K562 (cell line): ENCODE data around the gene EVI5L. TPM values are rescaled to one million over a fixed set of nuclear protein-coding genes. Genes with fewer than 3 reads are reported as not detected.

ENCODE experiments used
- CBFB ChIP-seq: sonication (generic); formaldehyde crosslinking; IDR thresholded peaks from 2 replicates; pipeline ENCODE4 v1.4.0; 2020; ENCODE audit warnings: mild to moderate bottlenecking, missing genetic modification reagents
- GABPB1 ChIP-seq: sonication (generic); formaldehyde crosslinking; IDR thresholded peaks from 2 replicates; pipeline ENCODE4 v1.8.0; 2022; ENCODE audit warnings: mild to moderate bottlenecking, missing genetic modification reagents
- HDAC2 ChIP-seq: fragments of 450-650 bp; IDR thresholded peaks from 2 replicates; pipeline ENCODE4 v1.6.1; 2016; ENCODE audit warnings: mild to moderate bottlenecking
- HNRNPLL ChIP-seq: fragments of 200-400 bp; formaldehyde crosslinking; IDR thresholded peaks from 2 replicates; pipeline ENCODE4 v1.6.1; 2017; ENCODE audit warnings: low read length, low read depth, mild to moderate bottlenecking; ENCODE audit not compliant: poor library complexity, severe bottlenecking
- MCM3 ChIP-seq: fragments of 450-650 bp; IDR thresholded peaks from 2 replicates; pipeline ENCODE4 v1.6.1; 2016
- NELFE ChIP-seq: IDR thresholded peaks from 2 replicates; pipeline ENCODE4 v1.6.1; 2011; ENCODE audit warnings: mild to moderate bottlenecking; ENCODE audit not compliant: insufficient read depth, insufficient read length
- RBBP5 ChIP-seq: fragments of 200-600 bp; sonication (generic); IDR thresholded peaks from 2 replicates; pipeline ENCODE4 v1.6.1; 2012; ENCODE audit warnings: borderline replicate concordance, mild to moderate bottlenecking, low read length, control low read depth, inconsistent platforms; ENCODE audit not compliant: insufficient read depth, poor library complexity, severe bottlenecking
- SRF ChIP-seq, 2 experiments: fragments of 250-450, 450-650 bp in 1 of 2; sonication (Bioruptor Pico) in 1 of 2; sonication (generic) in 1 of 2; formaldehyde crosslinking; IDR thresholded peaks; 2 replicates each; pipeline versions ENCODE4 v1.5.0 to v1.5.1; 2020 to 2022; ENCODE audit warnings: mild to moderate bottlenecking in 1 of 2, missing genetic modification reagents in 1 of 2
- ZBTB1 ChIP-seq: sonication (generic); formaldehyde crosslinking; IDR thresholded peaks from 2 replicates; pipeline ENCODE4 v1.8.1; 2023; ENCODE audit warnings: missing genetic modification reagents, low read depth, mild to moderate bottlenecking, borderline replicate concordance
- ZNF224 ChIP-seq: sonication (generic); formaldehyde crosslinking; IDR thresholded peaks from 2 replicates; pipeline ENCODE4 v1.8.0; 2022; ENCODE audit warnings: mild to moderate bottlenecking, missing genetic modification reagents
- ZNF561 ChIP-seq: fragments of 450-650 bp; formaldehyde crosslinking; conservative IDR thresholded peaks from 2 replicates; pipeline ENCODE4 v1.4.0; 2020; ENCODE audit warnings: mild to moderate bottlenecking, moderate library complexity
- ZNF584 ChIP-seq: fragments of 200-800 bp; sonication (Bioruptor generic); IDR thresholded peaks from 2 replicates; pipeline ENCODE4 v1.6.1; 2016; ENCODE audit warnings: low read depth, mild to moderate bottlenecking, missing genetic modification characterization, missing compliant biosample characterization
- polyA plus RNA-seq, 8 experiments: library from polyadenylated mRNA; depleted of rRNA in 4 of 8; stranded (reverse) in 5 of 8; unstranded in 3 of 8; fragments of >200 nt; fragmentation: Nextera tagmentation in 2 of 8; fragmentation: Illumina TruSeq in 1 of 8; extraction: Ambion mirVana in 2 of 8; extraction: Trizol in 1 of 8; gene quantifications; 2 replicates each; pipeline versions ENCODE4 v1.2.1 to v1.2.3, GENCODE V29; 2011 to 2014; ENCODE audit warnings: inconsistent platforms in 1 of 8, missing spikeins in 1 of 8
- total RNA-seq, 7 experiments: library from RNA; depleted of rRNA in 6 of 7; stranded (reverse); fragments of >200 nt in 6 of 7; fragmentation: Illumina TruSeq in 2 of 7; extraction: Trizol in 2 of 7; gene quantifications; 2 replicates each; pipeline versions ENCODE4 v1.2.1 to v1.2.3, GENCODE V29; 2011 to 2021; ENCODE audit warnings: low replicate concordance in 1 of 7
- TF ChIP-seq, protein P1 (sequence below): fragments of 450-650 bp; IDR thresholded peaks from 2 replicates; pipeline ENCODE4 v1.6.1; 2014; ENCODE audit warnings: low read depth, mild to moderate bottlenecking, moderate library complexity, borderline replicate concordance
- TF ChIP-seq, protein P2 (sequence below): fragments of 200-800 bp; sonication (Bioruptor generic); IDR thresholded peaks from 2 replicates; pipeline ENCODE4 v1.6.1; 2017; ENCODE audit warnings: missing genetic modification characterization, missing compliant biosample characterization
- TF ChIP-seq, protein P3 (sequence below): fragments of 250-450 bp; sonication (Bioruptor Pico); IDR thresholded peaks from 2 replicates; pipeline ENCODE4 v1.4.0; 2020; ENCODE audit warnings: mild to moderate bottlenecking, moderate library complexity, borderline replicate concordance
- TF ChIP-seq, protein P4 (sequence below), 2 experiments: fragments of 450-650 bp; IDR thresholded peaks; 2 replicates each; pipeline ENCODE4 v1.6.1; 2018; ENCODE audit warnings: mild to moderate bottlenecking in 2 of 2, low read depth in 1 of 2; ENCODE audit not compliant: partially characterized antibody in 2 of 2

EVI5L gene
- total and polyA plus RNA-seq, 9 of the 15 experiments (the other 6 are each of a cell fraction or from before 2014, with no cell fraction given) = 0.69 to 1.8 (median 1.2) TPM; not detected in 2

DNA sequence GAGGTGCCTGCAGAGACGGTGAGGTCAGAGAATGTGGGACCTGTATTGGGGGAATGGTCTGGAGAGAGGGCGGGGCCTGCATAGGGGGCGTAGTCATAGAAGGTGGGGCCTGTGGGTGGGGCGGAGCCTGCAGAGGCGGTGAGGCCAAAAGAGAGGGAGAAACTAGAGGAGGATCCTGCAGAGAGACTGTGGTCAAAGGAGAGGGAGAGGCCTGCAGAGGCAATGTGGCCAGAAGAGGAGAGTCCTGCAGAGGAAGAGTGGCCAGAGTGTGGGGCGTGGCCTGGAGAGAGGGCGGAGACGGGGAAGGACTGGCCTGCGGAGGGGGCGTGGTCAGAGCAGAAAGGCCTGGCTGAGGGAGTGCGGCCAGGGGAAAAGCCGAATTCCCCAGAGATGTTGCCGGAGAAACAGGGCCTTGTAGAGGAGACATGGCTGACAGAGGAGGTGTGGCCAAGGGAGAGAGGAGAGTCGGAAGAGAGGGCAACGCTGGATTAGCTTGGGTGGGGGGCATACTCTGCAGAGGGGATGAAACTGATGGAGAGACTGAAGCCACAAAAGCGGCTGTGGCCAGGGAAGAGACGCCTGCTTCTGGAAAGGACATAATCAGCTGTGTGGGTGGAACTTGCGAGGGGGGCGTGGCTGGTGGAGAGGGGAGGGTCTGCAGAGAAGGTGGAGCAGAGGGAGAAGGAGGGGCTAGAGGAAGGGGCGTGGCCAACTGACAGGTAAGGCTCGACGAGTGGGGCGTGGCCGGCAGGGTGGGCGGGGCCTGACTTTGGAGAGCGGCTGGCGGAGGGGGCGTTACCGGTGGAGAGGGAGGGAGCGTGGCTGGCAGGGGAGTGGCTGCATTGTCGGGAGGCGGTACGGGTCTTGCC, 41.7 kb downstream of the EVI5L start (continued):
- no peak for TF ChIP-seq ZNF561 (CRISPR knock-in tag)
- no peak for TF ChIP-seq ZNF224 (CRISPR knock-in tag)
- TF ChIP-seq, protein P1, sequence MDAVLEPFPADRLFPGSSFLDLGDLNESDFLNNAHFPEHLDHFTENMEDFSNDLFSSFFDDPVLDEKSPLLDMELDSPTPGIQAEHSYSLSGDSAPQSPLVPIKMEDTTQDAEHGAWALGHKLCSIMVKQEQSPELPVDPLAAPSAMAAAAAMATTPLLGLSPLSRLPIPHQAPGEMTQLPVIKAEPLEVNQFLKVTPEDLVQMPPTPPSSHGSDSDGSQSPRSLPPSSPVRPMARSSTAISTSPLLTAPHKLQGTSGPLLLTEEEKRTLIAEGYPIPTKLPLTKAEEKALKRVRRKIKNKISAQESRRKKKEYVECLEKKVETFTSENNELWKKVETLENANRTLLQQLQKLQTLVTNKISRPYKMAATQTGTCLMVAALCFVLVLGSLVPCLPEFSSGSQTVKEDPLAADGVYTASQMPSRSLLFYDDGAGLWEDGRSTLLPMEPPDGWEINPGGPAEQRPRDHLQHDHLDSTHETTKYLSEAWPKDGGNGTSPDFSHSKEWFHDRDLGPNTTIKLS = no peak
- TF ChIP-seq, protein P2, sequence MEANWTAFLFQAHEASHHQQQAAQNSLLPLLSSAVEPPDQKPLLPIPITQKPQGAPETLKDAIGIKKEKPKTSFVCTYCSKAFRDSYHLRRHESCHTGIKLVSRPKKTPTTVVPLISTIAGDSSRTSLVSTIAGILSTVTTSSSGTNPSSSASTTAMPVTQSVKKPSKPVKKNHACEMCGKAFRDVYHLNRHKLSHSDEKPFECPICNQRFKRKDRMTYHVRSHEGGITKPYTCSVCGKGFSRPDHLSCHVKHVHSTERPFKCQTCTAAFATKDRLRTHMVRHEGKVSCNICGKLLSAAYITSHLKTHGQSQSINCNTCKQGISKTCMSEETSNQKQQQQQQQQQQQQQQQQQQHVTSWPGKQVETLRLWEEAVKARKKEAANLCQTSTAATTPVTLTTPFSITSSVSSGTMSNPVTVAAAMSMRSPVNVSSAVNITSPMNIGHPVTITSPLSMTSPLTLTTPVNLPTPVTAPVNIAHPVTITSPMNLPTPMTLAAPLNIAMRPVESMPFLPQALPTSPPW (CRISPR knock-in tag) = no peak; the same call in 1 of the 2 replicates
- TF ChIP-seq ZNF584 (CRISPR knock-in tag) = no peak
- TF ChIP-seq RBBP5 = no peak
- 0 out of 2 replicates have a peak, but pooled peaks have one; percentile 39 for TF ChIP-seq ZBTB1
- TF ChIP-seq SRF (CRISPR knock-in tag; IDR thresholded peaks at IDR 0.05) = peak in 1 of 2 experiments; percentile 56; a peak in 1 of 4 replicates
- peak; percentile 68; the same call in 1 of the 2 replicates for TF ChIP-seq GABPB1 (CRISPR knock-in tag)
- TF ChIP-seq, protein P3, sequence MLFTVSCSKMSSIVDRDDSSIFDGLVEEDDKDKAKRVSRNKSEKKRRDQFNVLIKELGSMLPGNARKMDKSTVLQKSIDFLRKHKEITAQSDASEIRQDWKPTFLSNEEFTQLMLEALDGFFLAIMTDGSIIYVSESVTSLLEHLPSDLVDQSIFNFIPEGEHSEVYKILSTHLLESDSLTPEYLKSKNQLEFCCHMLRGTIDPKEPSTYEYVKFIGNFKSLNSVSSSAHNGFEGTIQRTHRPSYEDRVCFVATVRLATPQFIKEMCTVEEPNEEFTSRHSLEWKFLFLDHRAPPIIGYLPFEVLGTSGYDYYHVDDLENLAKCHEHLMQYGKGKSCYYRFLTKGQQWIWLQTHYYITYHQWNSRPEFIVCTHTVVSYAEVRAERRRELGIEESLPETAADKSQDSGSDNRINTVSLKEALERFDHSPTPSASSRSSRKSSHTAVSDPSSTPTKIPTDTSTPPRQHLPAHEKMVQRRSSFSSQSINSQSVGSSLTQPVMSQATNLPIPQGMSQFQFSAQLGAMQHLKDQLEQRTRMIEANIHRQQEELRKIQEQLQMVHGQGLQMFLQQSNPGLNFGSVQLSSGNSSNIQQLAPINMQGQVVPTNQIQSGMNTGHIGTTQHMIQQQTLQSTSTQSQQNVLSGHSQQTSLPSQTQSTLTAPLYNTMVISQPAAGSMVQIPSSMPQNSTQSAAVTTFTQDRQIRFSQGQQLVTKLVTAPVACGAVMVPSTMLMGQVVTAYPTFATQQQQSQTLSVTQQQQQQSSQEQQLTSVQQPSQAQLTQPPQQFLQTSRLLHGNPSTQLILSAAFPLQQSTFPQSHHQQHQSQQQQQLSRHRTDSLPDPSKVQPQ (CRISPR knock-in tag) = no peak
- TF ChIP-seq HDAC2 = no peak; the same call in 1 of the 2 replicates
- no peak for TF ChIP-seq HNRNPLL
- no peak for TF ChIP-seq CBFB (CRISPR knock-in tag)
- TF ChIP-seq, protein P4, sequence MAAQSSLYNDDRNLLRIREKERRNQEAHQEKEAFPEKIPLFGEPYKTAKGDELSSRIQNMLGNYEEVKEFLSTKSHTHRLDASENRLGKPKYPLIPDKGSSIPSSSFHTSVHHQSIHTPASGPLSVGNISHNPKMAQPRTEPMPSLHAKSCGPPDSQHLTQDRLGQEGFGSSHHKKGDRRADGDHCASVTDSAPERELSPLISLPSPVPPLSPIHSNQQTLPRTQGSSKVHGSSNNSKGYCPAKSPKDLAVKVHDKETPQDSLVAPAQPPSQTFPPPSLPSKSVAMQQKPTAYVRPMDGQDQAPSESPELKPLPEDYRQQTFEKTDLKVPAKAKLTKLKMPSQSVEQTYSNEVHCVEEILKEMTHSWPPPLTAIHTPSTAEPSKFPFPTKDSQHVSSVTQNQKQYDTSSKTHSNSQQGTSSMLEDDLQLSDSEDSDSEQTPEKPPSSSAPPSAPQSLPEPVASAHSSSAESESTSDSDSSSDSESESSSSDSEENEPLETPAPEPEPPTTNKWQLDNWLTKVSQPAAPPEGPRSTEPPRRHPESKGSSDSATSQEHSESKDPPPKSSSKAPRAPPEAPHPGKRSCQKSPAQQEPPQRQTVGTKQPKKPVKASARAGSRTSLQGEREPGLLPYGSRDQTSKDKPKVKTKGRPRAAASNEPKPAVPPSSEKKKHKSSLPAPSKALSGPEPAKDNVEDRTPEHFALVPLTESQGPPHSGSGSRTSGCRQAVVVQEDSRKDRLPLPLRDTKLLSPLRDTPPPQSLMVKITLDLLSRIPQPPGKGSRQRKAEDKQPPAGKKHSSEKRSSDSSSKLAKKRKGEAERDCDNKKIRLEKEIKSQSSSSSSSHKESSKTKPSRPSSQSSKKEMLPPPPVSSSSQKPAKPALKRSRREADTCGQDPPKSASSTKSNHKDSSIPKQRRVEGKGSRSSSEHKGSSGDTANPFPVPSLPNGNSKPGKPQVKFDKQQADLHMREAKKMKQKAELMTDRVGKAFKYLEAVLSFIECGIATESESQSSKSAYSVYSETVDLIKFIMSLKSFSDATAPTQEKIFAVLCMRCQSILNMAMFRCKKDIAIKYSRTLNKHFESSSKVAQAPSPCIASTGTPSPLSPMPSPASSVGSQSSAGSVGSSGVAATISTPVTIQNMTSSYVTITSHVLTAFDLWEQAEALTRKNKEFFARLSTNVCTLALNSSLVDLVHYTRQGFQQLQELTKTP (IDR thresholded peaks at IDR 0.05; ENCODE audit: low read depth in 1 of 2, partially characterized antibody in 2 of 2) = no peak
- no peak for TF ChIP-seq NELFE
- TF ChIP-seq MCM3 = no peak
